ENCODE results near the gene AGO3.
A peak's percentile ranks its signal among the peaks of the same experiment; 100 is the strongest.

The AGO3 gene

DNA sequence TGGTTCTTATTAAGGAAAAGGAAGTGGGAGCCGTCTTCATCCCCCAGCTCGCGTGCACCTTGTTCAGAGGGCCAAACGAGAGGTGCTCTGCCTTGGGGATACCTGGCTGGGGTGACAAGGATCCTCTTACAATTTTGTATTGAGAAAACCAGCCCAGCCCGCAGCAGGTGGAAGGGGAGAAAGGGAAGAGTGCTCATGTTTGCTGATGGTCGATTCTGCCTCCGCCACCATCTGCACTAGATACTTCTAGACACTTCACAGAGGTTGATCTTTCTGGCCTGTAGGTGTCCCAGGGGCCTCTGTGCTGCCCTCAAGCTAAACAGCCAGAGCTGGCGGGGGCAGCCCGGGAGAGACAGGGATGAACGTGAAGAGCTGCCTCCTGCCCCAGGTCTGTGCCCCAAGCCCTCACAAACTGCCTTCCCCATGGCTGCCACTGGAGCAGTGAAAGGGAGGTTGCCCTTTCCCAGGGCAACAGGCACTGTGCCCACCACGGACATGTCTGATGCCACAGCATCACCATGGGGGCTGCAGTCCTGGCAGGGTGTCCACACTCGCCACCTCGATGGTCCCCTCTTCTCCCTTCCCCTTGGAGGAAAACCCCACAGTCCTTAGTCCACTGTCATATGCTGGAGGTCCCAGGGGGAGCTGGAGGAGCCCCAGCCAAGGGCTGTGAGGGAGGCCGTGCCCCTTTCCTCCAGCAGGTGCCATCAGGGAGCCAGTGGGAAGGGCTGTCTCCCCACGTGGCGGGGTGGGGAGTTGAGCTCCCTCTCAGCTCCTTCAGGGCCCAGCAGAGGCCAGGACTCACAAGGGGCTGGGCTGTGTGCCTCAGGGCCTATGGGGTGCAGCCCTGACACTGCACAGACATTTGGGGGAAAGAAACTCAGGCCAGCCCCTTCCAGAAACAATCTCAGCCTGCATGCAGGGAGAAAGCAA is 165.9 kb downstream of the AGO3 start:
- no peak for DNase-seq (ENCODE audit: low spot score)

DNA sequence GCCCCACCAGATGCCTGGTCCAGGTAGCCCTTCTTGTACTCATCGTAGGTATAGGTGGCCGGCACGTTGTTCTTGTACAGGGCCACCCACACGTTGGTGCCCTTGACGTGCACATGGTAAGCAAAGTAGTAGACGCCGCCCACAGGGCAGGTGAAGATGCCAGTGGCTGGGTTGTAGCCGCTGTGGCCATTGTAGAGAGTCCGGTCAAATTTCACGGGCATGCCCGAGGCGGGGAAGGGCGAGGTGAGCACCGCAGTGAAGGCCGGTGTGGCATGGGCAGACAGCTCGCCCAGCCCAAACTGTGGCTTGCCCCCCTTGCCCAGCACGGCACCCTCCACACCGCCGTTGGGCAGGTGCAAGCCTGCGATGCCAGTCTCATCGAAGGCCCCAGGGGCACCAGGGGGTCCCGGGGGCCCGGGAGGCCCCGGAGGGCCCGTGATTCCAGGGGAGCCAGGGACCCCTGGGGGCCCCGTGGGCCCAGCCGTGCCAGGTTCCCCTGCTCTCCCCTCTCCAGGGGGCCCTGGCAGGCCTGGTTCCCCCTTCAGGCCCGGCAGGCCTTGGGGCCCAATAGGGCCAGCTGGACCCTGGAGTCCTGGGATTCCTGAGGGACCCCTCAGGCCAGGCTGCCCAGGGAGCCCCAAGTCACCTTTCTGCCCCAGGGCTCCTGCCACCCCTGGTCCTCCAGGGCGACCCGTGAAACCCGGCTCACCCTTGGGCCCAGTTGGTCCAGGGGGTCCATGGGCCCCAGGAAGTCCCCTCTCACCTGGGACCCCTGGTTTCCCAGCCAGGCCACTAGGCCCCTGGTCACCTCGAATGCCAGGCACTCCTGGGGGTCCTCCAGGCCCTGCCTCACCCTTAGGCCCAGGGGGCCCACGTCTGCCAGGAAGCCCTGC is 167.0 kb downstream of the AGO3 start:
- DNase-seq (ENCODE audit: low spot score): no peak

DNA sequence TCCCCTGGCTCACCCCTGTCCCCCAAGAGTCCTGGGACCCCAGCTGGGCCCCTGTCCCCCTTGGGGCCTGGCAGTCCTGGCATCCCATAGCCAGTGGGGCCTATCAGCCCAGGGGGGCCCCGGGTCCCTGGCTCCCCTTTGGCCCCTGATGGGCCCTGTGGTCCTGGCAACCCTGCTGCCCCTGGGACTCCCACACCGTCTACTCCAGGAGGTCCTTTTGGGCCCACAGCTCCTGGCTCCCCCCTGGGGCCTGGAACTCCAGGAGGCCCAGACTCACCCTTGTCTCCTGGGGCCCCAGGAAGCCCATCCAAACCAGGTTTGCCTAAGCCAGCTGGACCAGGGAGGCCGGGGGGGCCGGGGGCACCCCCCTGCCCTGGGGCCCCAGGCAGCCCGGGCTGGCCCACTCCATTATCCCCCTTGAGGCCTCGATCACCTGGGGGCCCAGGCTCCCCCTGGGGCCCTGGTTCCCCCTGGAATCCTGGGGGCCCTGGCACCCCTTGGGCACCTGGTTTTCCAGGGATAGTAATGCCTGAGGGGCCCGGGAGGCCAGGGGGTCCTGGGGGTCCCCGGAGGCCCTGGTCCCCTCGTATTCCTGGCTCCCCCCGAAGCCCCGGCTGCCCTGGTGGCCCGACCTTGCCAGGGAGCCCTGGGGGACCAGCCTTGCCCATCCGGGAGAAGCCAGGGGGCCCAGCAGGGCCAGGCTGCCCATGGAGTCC is 167.9 kb downstream of the AGO3 start:
- DNase-seq (ENCODE audit: low spot score): no peak

DNA sequence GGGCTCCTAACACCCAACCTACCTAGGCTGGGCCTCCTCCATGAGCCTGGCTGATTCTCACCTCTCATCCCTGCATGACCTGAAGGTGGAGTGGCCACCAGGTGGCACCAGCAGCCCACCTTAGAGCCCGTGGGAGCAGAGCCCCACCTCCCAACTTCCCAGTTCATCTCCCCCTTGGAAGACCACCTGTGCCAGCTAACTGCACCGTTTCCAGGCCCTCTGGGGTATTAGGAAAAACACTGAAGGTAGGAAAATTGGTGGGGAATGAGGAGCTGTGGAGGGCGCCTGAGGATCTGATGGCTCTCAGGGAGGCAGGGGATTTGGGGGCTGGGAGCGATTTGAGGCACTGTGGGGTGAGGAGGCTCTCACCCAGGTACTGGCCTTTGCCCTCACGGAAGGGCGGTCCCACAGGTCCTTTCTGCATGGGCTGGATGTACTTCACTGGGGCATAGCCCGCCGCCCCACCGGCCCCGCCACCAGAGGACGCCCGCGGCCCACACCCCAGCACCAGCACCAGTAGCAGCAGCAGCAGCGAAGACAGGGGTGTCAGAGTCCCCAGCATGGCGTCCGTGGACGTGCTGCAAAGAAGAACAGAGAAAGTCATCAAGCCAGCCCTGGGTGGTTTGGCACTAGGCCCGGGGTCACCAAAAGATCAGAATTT is 168.9 kb downstream of the AGO3 start:
- DNase-seq (ENCODE audit: low spot score): peak; percentile 82

DNA sequence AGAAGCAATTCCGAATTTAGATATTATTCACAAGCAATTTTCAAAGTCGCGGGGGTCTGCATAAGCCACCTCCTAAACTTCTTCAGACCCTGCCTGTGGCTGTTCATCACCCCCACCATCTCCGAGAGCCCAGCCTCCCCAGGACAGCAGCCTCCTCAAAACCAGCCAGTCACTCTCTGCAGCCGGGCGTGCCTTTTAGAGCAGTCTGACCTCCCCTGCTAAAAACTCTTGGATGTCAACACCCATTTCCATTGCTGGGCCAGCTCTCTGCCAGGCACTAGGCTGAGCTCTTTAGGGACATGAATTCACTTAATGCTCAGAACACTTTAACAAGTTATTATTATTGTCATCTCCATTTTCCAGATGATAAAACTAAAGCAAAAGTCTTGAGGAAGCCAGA is 169.5 kb downstream of the AGO3 start:
- no peak for DNase-seq (ENCODE audit: low spot score)

DNA sequence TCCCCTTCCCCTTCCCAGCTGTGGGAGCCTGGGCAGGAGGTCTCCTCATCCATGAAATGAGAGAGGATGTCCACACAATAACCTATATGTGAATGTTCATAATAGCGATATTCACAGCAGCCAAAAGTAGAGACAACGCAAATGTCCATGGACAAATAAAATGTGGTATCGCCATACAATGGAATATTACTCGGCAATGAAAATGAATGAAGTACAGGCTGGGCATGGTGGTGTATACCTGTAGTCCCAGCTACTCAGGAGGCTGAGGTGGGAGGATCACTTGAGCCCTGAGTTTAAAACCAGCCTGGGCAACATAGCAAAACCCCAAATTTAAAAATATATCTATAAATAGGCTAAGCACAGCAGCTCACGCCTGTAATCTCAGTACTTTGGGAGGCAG is 170.6 kb downstream of the AGO3 start:
- DNase-seq (ENCODE audit: low spot score): no peak

DNA sequence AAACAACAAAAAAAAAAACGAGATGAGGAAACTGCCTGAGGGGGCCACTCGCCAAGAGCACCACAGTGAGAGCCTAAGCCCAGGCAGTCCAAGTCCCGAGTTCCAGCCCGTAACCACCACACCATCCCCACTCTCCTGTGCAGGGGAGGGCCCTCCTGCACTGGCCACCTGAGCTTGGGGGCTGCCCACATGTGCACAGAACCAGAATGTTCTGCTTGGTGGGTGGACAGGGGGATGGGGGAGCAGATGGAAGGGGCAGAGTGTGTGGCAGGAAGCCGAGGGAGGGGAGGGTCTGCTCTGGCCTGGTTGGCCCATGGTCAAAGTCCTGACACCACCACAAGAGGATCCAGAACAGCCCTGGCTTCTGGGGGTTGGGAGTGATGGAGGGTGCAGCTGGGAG is 175.4 kb downstream of the AGO3 start:
- no peak for DNase-seq (ENCODE audit: low spot score)

DNA sequence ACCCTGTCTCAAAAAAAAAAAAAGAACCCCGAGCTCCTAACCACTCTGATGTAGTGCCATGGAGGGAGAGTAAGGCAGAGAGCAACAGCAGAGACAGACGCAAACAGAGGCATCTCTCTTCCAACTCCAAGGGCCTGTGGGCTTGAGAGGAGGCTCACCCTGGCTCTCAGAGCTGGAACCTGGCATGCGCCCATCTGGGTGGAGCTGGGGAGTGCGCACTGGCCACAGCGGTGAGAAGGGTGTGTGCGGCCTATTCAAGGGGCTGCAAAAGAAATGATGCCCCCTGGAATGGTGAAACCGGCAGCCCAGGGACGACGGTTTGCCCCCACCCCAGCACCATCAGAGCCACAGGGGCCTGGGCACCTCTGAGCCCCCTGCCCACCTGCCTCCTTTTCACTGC is 176.5 kb downstream of the AGO3 start:
- DNase-seq (ENCODE audit: low spot score): no peak

DNA sequence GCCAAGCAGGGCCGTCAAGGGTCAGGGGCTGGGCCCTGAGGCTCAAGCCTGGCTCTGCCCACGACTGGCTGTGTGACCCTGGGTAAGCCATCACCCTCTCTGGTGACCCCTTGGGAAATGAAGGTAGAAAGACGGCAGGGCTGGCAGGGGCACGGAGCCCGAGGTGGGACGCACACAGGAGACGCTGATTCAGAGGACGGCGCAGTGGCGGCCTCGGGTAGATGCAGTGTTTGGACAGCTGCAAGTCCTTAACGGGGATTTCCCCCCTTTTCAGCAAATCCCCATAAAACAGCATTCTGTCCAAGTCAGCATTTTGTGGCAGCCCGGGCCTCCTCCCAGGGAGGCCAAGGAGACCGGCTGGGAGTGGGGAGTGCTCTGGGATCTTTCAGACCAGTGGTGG is 177.4 kb downstream of the AGO3 start:
- DNase-seq (ENCODE audit: low spot score): no peak

DNA sequence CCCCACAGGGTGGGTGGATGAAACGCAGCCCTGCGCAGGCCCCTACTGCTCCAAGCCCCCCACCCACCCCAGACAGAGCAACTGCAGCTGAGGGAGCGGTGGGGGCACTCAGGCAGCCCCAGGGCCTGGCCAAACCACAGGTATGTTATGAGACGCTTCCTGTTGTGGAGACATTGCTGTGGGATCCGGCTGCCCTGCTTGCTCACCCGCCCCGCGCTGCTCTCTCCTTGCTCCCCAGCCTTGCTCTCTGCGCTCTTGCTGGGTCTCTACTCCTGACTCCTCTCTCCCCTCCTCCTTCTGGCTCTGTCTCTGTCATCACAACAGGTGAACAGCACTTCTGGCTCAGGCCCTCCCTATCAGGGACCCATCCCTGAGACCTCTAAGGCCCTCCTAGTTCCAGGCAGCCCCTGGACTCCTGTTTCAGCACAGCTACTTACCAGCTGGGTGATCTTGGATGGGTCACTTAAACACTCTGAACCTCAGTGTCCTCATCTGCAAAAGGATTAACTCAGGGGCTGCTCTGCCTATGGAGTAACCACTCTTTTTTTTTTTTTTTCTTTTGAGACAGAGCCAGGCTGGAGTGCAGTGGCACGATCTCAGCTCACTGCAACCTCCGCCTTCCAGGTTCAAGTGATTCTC is 178.3 kb downstream of the AGO3 start:
- DNase-seq (ENCODE audit: low spot score): no peak

DNA sequence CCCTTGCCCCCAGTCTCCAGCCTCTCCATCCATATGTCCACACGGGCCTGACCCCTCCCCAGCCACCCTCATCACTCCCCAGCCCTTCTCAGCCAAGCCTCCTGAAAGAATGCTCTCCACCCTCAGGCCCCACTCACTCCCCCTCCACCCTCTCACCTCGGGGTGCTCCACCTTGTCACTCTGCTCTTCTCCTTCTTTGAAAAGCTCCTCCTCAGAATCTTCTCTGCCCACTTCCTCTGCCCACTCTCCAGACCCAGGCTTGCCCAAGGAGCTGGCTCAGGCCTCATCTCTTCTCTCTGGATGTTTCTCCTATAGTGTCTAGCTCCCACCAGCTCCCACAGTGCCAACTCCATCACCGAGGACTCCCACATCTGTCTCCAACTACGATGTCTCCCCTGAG is 180.2 kb downstream of the AGO3 start:
- DNase-seq (ENCODE audit: low spot score): no peak

DNA sequence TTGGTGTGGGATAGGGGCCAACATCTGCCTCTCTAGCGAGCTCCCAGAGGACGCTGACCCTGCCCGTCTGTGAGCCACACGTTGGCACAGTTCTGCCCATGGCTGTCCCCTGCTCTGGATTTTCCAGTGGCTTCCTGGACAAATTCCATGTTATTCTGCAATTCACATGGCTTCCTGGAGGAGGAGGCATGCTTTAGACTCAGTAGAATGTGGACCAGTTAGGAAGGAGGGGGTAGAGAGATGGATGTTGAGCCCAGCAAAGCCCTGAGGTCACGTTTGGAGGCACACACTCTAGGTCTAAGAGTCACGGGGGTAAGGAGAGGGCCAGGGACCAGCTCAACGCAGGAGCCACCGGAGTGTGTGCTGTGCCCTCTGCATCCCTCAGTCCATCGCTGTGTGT is 181.9 kb downstream of the AGO3 start:
- DNase-seq (ENCODE audit: low spot score): no peak

DNA sequence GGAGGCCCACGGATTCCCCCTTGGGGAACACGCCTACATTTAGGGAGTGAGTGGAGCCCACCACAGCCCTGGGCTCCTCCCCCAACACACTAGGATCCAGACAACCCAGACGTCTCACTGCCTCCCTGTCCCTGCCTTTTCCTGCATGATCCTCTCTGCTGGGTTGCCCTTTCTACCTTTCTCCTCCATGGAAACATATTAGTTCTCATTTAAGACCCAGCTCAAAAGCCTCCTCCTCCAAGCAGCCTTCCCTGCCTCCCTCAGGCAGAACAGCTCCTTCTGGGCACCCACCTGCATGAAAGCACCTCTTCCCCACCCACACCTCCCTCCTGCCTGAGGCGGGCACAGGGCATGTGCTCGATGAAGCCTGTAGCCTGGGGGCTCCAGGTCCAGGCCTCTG is 183.5 kb downstream of the AGO3 start:
- DNase-seq (ENCODE audit: low spot score): no peak

DNA sequence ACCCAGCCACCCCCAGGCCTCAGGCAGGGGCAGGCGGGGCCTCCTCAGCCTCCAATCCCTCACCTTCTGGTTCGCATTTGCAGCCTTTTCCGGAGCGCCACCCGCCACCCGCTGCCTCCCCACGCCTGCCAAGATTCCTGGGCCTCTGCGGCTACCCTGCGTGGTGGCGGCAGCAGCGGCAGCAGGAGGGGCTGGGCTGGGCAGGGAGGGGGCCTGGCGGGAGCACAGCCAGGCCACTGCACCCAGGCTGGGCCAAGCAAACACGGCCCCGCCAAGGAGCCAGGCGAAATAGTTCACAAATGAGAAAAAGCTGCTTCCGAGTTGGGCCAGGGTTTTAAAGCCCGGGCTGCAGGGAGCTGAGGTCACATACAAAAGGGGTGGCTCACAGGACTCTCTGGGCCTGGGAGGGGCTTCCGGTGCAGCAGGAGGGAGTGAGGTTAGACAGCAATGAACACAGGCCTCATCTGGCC is 184.3 kb downstream of the AGO3 start:
- DNase-seq (ENCODE audit: low spot score): no peak

DNA sequence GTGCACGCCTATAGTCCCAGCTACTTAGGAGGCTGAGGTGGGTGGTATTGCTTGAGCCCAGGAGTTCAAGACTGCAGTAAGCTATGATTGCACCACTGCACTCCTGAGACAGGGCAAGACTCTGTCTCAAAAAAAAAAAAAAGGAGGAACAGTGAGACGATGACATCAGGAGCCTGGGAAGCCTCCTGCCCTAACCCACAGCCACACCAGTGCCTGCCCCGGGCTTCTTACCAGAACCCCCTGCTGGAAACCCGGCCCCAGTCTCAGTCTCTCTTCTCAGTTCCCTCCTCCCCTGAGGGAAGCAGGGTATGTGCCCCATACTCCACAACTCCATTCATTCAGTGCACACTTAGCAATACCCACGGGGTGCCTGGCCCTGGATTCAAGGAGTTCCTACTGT is 185.0 kb downstream of the AGO3 start:
- DNase-seq (ENCODE audit: low spot score): no peak

DNA sequence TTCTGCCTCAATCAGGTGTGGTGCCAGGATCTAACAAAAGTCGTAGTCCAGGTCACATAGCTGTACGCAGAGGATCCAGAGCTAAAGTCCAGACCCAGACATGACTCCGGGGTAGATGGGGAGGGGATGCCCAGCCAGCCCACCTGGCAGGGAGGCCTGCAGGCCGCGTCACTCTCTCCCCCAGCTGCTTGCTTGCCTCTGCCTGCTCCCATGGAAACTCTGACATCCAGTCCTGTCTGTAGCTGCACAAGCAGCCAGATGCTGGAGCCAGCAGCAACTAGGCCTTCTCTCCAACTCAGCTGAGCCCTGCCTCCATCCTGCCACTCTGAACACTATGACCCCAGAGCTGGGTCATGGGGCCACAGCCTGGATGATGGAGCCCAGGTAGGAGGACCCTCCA is 186.0 kb downstream of the AGO3 start:
- no peak for DNase-seq (ENCODE audit: low spot score)

DNA sequence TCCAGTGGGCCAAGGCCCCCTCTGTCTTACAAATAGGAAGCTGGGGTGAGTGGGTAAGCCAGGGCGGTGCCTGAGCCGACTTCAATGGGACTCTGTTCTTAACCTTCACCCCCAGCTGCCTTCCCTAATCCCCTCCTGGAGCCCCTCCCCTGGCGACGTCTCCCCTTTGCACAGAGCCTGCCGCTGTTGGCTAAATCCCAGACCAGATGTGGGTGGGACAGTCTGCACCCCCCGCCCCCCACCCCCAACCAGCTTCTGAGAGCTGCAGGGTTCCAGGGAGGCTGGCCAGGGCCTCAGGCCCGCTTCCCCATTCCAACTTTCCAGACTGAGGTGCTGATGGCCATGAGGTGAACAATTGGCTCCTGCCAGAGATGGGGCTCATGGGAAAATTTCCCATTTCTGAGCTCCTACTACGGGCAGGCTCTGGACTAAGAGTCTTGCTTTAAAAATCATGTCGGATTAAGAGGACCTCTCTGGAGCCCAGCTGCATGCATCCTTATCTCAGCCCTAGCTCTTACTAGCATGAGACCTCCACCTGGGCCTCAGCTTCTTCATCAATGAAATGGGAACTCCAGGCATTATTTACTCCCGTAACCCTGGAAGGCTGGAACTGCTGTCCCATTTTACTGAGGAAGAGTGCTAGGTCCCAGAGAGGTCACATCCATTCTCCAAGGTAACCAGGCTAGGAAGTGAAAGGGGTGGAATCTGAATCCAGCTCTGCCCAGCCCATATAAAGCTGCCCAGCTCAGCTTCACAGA is 187.7 kb downstream of the AGO3 start:
- DNase-seq (ENCODE audit: low spot score): no peak

DNA sequence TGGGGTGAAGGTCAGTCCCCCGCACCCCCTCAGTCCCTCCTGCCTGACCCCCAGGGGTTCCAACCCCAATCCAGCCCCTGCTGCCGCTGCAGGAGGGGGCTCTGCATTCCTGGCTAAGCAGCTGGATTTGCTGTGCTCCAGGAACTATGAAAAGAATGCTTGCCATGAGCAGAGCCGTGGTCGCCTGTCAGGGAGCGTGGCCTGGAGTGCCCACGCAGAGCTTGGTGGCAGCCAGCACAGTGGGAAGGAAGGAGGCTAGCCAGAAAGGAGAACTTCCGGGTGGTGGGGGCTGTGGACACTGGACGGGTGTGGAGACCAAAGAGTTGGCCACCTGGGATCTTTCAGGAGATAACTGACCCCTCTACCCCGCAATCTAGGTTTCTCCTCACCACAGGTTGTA is 188.6 kb downstream of the AGO3 start:
- DNase-seq (ENCODE audit: low spot score): no peak

Measured in germinal center (tissue), 1 donor.